ENCODE measurements around the gene CSHL1.

- TF ChIP-seq CTCF (conservative IDR thresholded peaks at IDR 0.05) (no peak), ZFX (IDR thresholded peaks at IDR 0.05) (no peak)
Observed at GRCh38 chr17:63945784-63946439, 34.9 kb upstream of the CSHL1 start.

Measured in C4-2B (cell line).